ENCODE measurements around the gene ORAI2.
"Not testable (repeated sequence)": the region's sequence is repeated elsewhere in the genome, so short reads cannot be mapped to it uniquely, and the experiment has no call there.

Gene ORAI2

GRCh38 chr7:102433219-102434038 is at the start of gene ORAI2:
Gene ORAI2, plus strand, starts transcription at chr7:102433575. Its CDS starts 5,382 bp downstream, at chr7:102438957.
- DNase-seq = peak; percentile 86

- DNase-seq = no peak
Observed at GRCh38 chr7:102387064-102387463, 46.3 kb upstream of the ORAI2 start.

DNA sequence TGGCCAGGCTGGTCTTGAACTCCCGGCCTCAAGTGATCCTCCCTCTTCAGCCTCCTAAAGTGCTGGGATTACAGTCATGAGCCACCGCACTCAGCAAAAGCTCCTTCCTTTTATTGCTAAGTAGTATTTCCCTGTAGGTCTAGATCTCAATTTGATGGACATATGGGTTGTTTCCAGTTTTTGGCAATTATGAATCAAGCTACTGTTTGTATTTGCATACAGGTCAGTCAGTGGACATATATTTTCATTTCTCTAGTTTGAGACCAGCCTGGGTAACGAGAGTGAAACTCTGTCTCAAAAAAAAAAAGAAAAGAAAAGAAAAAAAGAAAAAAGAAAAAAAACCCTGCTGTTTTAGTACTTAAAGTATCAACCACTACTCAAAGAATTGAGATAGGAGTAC is 43.6 kb upstream of the ORAI2 start:
- DNase-seq = peak; percentile 9

DNA sequence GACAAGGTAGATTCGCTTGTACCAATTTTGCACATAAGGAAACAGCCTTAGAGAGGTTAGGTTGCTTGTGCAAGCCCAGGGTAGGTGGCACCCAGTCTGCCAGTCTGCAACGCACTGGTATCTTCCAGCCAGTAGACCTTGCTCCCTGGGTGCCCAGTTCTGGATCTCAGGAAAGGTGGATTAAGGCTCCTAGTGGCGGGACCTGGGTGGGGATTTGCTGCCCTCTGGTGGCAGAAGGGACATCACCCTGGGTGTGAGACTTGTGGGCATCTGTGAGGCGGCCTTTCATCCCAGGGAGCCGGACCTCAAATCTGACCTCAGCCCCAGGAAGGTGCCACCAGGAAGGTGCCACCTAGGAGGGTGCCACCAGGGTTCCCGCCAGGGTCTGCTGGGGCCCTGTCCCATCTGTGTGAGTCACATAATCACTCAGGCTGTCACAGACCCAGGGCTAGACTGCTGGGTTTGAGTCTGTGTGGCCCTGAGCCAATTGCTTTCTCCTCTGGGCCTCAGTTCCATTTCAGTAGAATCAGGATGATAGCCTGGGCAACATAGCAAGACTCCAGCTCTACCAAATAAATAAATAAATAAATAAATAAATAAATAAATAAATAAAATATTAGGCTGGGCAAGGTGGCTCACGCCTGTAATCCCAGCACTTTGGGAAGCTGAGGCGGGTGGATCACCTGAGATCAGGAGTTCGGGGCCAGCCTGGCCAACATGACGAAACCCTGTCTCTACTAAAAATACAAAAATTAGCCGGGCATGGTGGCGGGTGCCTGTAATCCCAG is 42.5 kb upstream of the ORAI2 start:
- DNase-seq = peak; percentile 91

- DNase-seq = peak; percentile 24
Observed at GRCh38 chr7:102392330-102392729, 41.0 kb upstream of the ORAI2 start.

GRCh38 chr7:102393467-102393866 is 39.9 kb upstream of the ORAI2 start:
- peak; percentile 95 for DNase-seq

DNA sequence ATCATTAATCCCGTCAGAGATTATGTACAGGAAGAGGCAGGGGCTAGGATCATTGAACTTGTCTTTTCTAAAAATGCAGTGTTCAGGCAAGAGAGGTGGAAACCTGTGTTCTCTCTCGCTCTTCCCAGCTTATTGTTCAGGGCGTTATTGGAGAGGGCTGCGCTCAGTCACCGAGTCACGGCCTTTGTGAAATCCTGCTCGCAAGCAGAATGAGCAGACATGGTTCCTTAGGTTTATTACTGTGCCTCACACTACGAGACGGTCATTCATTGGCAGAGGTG is 37.8 kb upstream of the ORAI2 start:
- no peak for DNase-seq

GRCh38 chr7:102395873-102396709 is 37.3 kb upstream of the ORAI2 start, which contains the start of gene PRKRIP1:
Gene PRKRIP1, plus strand, starts transcription at chr7:102396363. Its CDS starts 49 bp downstream, at chr7:102396412.
- DNase-seq = peak; percentile 98

- DNase-seq = no peak
Observed at GRCh38 chr7:102396710-102397019, 36.7 kb upstream of the ORAI2 start.

GRCh38 chr7:102398543-102398942 is 34.8 kb upstream of the ORAI2 start:
- peak; percentile 1 for DNase-seq

- DNase-seq = peak; percentile 5
Observed at GRCh38 chr7:102400360-102400759, 33.0 kb upstream of the ORAI2 start.

DNA sequence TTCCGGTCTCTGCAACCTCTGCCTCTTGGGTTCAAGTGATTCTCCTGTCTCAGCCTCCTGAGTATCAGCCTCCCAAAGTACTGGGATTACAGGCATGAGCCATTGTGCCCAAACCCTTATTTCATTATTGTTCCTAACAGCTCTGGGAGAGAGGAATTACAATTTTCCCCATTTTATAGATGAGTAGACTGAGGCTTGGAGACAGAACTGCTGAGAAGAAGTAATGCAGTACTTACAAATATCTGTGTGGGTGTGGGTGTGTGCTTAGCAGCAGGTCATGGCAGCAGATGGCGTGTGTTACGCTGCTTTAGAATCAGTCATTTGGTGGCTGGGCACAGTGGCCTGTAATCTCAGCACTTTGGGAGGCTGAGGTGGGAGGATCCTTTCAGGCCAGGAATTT is 29.8 kb upstream of the ORAI2 start:
- DNase-seq = no peak

DNA sequence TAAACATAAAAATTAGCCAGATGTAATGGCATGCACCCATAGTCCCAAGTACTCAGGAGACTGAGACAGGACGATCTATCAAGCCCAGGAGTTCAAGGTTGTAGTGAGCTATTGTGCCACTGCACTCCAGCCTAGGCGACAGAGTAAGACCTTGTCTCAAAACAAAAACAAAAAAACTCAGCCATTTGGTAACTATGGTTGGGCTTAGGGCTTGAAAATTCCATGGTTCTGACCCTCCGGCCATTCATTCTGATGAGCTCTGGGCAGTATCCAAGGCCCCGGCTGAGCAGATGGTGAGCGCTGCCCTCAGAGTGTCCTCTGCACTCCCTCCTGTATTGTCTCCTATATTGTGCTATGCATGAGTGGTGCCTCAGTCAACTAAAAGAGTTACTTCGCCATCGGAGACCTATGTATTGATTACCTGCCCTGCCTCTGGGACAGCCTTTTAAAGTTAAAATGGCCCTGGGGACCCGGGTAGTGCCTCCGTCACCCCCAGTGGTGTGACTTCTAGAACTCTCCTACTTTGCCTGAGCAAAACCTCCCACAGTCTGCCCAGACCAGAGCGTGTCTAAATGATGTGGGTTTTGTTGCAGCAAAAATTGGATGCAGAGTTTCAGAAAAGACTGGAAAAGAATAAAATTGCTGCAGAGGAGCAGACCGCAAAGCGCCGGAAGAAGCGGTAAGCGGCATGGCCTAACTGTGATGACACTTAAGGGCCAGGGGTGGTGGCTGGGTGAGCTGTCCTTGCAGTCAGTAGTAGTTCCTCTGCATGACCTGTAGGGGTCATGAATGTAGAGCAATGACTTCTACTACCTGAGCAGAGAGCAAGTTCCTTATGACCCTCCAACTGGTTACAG is 29.1 kb upstream of the ORAI2 start:
- peak; percentile 83 for DNase-seq

GRCh38 chr7:102404862-102405188 is 28.6 kb upstream of the ORAI2 start:
- not testable (repeated sequence) for DNase-seq

DNA sequence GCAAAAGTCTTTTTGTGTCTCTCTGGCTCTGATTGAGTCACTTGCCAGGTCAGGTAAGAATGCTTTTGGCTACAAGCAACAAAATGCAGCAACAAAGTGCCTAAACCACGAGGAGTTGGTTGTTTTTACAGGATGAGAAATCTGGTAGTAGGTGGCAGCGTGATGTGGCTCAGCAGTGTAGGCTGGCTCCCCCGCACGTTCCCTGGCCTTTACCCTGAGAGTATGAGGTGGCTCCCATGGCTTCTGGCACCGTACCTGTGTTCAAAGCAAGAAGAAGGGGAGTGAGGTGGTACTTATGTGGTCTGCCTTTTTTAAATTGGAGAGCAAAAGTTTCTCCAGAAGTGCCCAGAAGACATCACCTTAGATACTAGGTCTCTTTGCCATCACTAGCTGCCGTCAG is 25.5 kb upstream of the ORAI2 start:
- no peak for DNase-seq

GRCh38 chr7:102408530-102408929 is 24.8 kb upstream of the ORAI2 start:
- DNase-seq = not testable (repeated sequence)

GRCh38 chr7:102409340-102409739 is 24.0 kb upstream of the ORAI2 start:
- no peak for DNase-seq

GRCh38 chr7:102410123-102410522 is 23.3 kb upstream of the ORAI2 start:
- DNase-seq = no peak

DNA sequence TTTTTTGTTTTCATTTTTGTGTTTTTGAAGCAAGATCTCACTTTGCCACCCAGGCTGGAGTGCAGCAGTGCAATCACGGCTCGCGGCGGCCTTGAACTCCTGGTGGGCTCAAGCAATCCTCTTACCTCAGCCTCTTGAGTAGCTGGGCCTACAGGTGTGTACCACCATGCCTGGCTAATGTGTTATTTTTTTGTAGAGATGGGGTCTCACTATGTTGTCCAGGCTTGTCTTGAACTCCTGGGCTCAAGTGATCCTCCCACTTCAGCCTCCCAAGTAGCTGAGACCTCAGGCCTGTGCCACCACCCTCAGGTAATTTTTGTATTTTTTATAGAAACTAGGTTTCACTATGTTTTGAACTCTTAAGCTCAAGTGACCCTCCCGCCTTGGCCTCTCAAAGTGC is 22.5 kb upstream of the ORAI2 start:
- DNase-seq = no peak

DNA sequence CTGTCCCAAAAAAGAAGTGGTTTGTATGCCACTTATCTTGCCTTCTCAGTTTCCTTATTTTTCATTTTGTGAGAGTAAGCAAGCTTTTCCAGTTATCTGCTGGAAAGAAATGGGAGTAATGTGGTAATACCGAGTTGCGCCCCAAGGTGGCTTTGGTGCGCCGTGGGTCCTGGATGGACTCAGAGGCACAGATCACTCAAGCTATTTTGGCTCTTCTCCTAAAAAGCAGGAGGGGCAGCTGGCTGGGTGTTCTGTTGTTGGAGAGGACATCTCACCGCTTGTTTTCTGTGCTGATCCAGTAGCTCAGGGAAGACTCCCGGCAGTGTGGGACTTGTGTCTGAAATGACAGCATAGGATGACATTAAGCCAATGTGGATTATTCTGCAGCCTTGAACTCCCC is 20.8 kb upstream of the ORAI2 start:
- no peak for DNase-seq

- no peak for DNase-seq
Observed at GRCh38 chr7:102413091-102413490, 20.3 kb upstream of the ORAI2 start.

GRCh38 chr7:102413611-102414010 is 19.8 kb upstream of the ORAI2 start:
- no peak for DNase-seq

All from islet precursor cell (in vitro differentiated cells).